HEK293 (cell line): ENCODE data around the gene NCK2.

Source experiments
- CTCF ChIA-PET: fragments of 350-600 bp; formaldehyde crosslinking; extraction: SDS; loops from one replicate; lab custom pipeline; 2021; ENCODE audit warnings: antibody characterized with exemption; lab: Yijun Ruan, JAX
- POLR2A ChIA-PET: fragments of 300-600 bp; formaldehyde crosslinking; extraction: SDS; loops from one replicate; lab custom pipeline; 2020; ENCODE audit warnings: antibody characterized with exemption, inconsistent platforms; lab: Yijun Ruan, JAX
- H3K27ac ChIP-seq: fragments of 200-500 bp; sonication (Bioruptor generic); 2 replicates; pipeline ENCODE4 v1.5.1; 2014; ENCODE audit warnings: low read depth, low read length, control low read depth, inconsistent platforms; ENCODE audit errors: extremely low read depth
- H3K36me3 ChIP-seq, 2 experiments: fragments of 200-500 bp in 1 of 2; sonication (Bioruptor generic) in 1 of 2; 1 replicate in 1 of 2; 2 replicates in 1 of 2; pipeline ENCODE4 v1.5.1; 2014 to 2017; ENCODE audit warnings: inconsistent platforms in 2 of 2, low read length in 2 of 2; ENCODE audit not compliant: control insufficient read depth in 2 of 2, insufficient read depth in 1 of 2
- H3K4me1 ChIP-seq: fragments of 200-500 bp; sonication (Bioruptor generic); 2 replicates; pipeline ENCODE4 v1.5.1; 2014; ENCODE audit warnings: mild to moderate bottlenecking, low read length, inconsistent platforms; ENCODE audit not compliant: control insufficient read depth, insufficient read depth
- H3K4me3 ChIP-seq: 2 replicates; pipeline ENCODE4 v1.5.1; 2011; ENCODE audit warnings: low read depth, mild to moderate bottlenecking, control low read depth, low read length, moderate library complexity
- H3K9me3 ChIP-seq: fragments of 200-500 bp; sonication (Bioruptor generic); 2 replicates; pipeline ENCODE4 v1.5.1; 2014; ENCODE audit warnings: low read depth, low read length, inconsistent platforms; ENCODE audit not compliant: control insufficient read depth, insufficient read depth
- ELK4 ChIP-seq: IDR thresholded peaks from 2 replicates; pipeline ENCODE4 v1.6.1; 2011; ENCODE audit warnings: mild to moderate bottlenecking, low read depth, low read length, borderline replicate concordance
- GLIS1 ChIP-seq: fragments of 450-650 bp; formaldehyde crosslinking; IDR thresholded peaks from 2 replicates; pipeline ENCODE4 v1.5.1; 2016; ENCODE audit warnings: missing biosample characterization, missing genetic modification characterization
- MYNN ChIP-seq: fragments of 450-650 bp; formaldehyde crosslinking; IDR thresholded peaks from 2 replicates; pipeline ENCODE4 v1.5.1; 2016; ENCODE audit warnings: missing biosample characterization, missing genetic modification characterization, borderline replicate concordance
- PRDM4 ChIP-seq: fragments of 450-650 bp; formaldehyde crosslinking; IDR thresholded peaks from 2 replicates; pipeline ENCODE4 v1.5.1; 2017; ENCODE audit warnings: missing biosample characterization, missing genetic modification characterization
- SP2 ChIP-seq: fragments of 450-650 bp; formaldehyde crosslinking; IDR thresholded peaks from 2 replicates; pipeline ENCODE4 v1.5.1; 2016; ENCODE audit warnings: missing biosample characterization, missing genetic modification characterization
- ZFP37 ChIP-seq: fragments of 450-650 bp; formaldehyde crosslinking; IDR thresholded peaks from 2 replicates; pipeline ENCODE4 v1.5.1; 2016; ENCODE audit warnings: missing biosample characterization, missing genetic modification characterization
- ZFP69B ChIP-seq: fragments of 450-650 bp; formaldehyde crosslinking; IDR thresholded peaks from 2 replicates; pipeline ENCODE4 v1.5.1; 2016; ENCODE audit warnings: missing biosample characterization, missing genetic modification characterization
- ZNF132 ChIP-seq: fragments of 450-650 bp; formaldehyde crosslinking; IDR thresholded peaks from 2 replicates; pipeline ENCODE4 v1.5.1; 2017; ENCODE audit warnings: missing biosample characterization, missing genetic modification characterization, borderline replicate concordance
- ZNF133 ChIP-seq: fragments of 450-650 bp; formaldehyde crosslinking; IDR thresholded peaks from 2 replicates; pipeline ENCODE4 v1.5.1; 2016; ENCODE audit warnings: missing biosample characterization, missing genetic modification characterization
- ZNF362 ChIP-seq: fragments of 450-650 bp; formaldehyde crosslinking; IDR thresholded peaks from 2 replicates; pipeline ENCODE4 v1.5.1; 2016; ENCODE audit warnings: missing biosample characterization, missing genetic modification characterization
- ZNF37A ChIP-seq: fragments of 450-650 bp; IDR thresholded peaks from 2 replicates; pipeline ENCODE4 v1.5.1; 2018; ENCODE audit warnings: missing biosample characterization, missing genetic modification characterization
- ZNF391 ChIP-seq: fragments of 450-650 bp; formaldehyde crosslinking; IDR thresholded peaks from 2 replicates; pipeline ENCODE4 v1.5.1; 2016; ENCODE audit warnings: low read depth, missing biosample characterization, missing genetic modification characterization, borderline replicate concordance
- ZNF518A ChIP-seq: fragments of 450-650 bp; formaldehyde crosslinking; conservative IDR thresholded peaks from 2 replicates; pipeline ENCODE4 v1.5.1; 2016; ENCODE audit warnings: low read depth, missing biosample characterization, missing genetic modification characterization
- ZNF629 ChIP-seq: fragments of 450-650 bp; formaldehyde crosslinking; IDR thresholded peaks from 2 replicates; pipeline ENCODE4 v1.5.1; 2017; ENCODE audit warnings: missing biosample characterization, missing genetic modification characterization
- TF ChIP-seq, protein P1 (sequence below): fragments of 450-650 bp; IDR thresholded peaks from 2 replicates; pipeline ENCODE4 v1.5.1; 2018; ENCODE audit warnings: missing biosample characterization, missing genetic modification characterization
- TF ChIP-seq, protein P2 (sequence below): sonication (generic); formaldehyde crosslinking; IDR thresholded peaks from 2 replicates; pipeline ENCODE4 v1.8.1; 2022; ENCODE audit warnings: mild to moderate bottlenecking, moderate library complexity, missing genetic modification reagents

The NCK2 gene

GRCh38 chr2:105903051-105903674 is 158.5 kb downstream of the NCK2 start:
- H3K9me3 ChIP-seq = no peaks in the 10 kb centered on the region
- no peaks in the 10 kb centered on the region for H3K4me1 ChIP-seq
- ChIA-PET POLR2A (interaction anchor here (0.6 kb wide), 1 partner anchor 798 kb away, joined by 3 read pairs; no protein-coding TSS in a partner anchor), CTCF (interaction anchor here (0.6 kb wide), 1 partner anchor 543 kb away, joined by 4 read pairs; no protein-coding TSS in a partner anchor)
- TF ChIP-seq ELK4 = no peak
- TF ChIP-seq ZFP69B (tag by site-specific recombination) = no peak
- TF ChIP-seq, protein P1, sequence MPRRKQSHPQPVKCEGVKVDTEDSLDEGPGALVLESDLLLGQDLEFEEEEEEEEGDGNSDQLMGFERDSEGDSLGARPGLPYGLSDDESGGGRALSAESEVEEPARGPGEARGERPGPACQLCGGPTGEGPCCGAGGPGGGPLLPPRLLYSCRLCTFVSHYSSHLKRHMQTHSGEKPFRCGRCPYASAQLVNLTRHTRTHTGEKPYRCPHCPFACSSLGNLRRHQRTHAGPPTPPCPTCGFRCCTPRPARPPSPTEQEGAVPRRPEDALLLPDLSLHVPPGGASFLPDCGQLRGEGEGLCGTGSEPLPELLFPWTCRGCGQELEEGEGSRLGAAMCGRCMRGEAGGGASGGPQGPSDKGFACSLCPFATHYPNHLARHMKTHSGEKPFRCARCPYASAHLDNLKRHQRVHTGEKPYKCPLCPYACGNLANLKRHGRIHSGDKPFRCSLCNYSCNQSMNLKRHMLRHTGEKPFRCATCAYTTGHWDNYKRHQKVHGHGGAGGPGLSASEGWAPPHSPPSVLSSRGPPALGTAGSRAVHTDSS (tag by site-specific recombination) = no peak
- TF ChIP-seq ZNF629 (tag by site-specific recombination) = no peak
- TF ChIP-seq PRDM4 (tag by site-specific recombination) = no peak
- TF ChIP-seq ZNF518A (tag by site-specific recombination) = no peak
- TF ChIP-seq GLIS1 (tag by site-specific recombination) = no peak
- no peak for TF ChIP-seq ZNF132 (tag by site-specific recombination)
- no peak for TF ChIP-seq ZNF391 (tag by site-specific recombination)
- TF ChIP-seq, protein P2, sequence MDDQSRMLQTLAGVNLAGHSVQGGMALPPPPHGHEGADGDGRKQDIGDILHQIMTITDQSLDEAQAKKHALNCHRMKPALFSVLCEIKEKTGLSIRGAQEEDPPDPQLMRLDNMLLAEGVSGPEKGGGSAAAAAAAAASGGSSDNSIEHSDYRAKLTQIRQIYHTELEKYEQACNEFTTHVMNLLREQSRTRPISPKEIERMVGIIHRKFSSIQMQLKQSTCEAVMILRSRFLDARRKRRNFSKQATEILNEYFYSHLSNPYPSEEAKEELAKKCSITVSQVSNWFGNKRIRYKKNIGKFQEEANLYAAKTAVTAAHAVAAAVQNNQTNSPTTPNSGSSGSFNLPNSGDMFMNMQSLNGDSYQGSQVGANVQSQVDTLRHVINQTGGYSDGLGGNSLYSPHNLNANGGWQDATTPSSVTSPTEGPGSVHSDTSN = no peak
- TF ChIP-seq ZNF37A (tag by site-specific recombination) = no peak
- TF ChIP-seq MYNN (tag by site-specific recombination) = no peak
- TF ChIP-seq SP2 = no peak
- TF ChIP-seq ZFP37 (tag by site-specific recombination) = no peak
- TF ChIP-seq ZNF133 (tag by site-specific recombination) = no peak
- no peak for TF ChIP-seq ZNF362
- no peak overlapping the region for H3K27ac ChIP-seq
- H3K4me3 ChIP-seq = no peak overlapping the region
- no peaks in the 10 kb centered on the region for H3K36me3 ChIP-seq
